ENCODE data around the gene LRRC66.

DNA sequence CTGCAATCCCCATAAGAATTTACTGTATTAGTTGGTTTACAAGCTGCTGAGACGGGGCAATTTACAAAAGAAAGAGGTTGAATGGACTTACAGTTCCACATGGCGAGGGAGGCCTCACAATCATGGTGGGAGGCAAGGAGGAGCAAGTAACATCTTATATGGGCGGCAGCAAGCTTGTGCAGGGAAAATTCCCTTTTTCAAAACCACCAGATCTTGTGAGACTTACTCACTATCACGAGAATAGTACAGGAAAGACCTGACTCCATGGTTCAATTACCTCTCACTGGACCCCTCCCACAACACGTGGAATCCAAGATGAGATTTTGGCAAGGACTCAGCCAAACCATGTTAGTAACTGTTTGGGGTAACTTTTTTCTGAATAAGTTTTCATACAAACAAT, 29.1 kb upstream of the LRRC66 start:
- TF ChIP-seq, protein P1, sequence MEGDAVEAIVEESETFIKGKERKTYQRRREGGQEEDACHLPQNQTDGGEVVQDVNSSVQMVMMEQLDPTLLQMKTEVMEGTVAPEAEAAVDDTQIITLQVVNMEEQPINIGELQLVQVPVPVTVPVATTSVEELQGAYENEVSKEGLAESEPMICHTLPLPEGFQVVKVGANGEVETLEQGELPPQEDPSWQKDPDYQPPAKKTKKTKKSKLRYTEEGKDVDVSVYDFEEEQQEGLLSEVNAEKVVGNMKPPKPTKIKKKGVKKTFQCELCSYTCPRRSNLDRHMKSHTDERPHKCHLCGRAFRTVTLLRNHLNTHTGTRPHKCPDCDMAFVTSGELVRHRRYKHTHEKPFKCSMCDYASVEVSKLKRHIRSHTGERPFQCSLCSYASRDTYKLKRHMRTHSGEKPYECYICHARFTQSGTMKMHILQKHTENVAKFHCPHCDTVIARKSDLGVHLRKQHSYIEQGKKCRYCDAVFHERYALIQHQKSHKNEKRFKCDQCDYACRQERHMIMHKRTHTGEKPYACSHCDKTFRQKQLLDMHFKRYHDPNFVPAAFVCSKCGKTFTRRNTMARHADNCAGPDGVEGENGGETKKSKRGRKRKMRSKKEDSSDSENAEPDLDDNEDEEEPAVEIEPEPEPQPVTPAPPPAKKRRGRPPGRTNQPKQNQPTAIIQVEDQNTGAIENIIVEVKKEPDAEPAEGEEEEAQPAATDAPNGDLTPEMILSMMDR (IDR thresholded peaks at IDR 0.05) = no peak
- no peak for TF ChIP-seq HDAC2 (IDR thresholded peaks at IDR 0.05)
- no peak for TF ChIP-seq ZSCAN20 (CRISPR knock-in tag; IDR thresholded peaks at IDR 0.05)
- no peak for TF ChIP-seq RAD21 (conservative IDR thresholded peaks at IDR 0.05 in 1 of 2, IDR thresholded peaks at IDR 0.05 in 1 of 2)

All from A549 (cell line).